Lower leg skin (tissue), 3 donors: ENCODE data around the gene ATP5ME.
"Not testable (repeated sequence)": the region's sequence is repeated elsewhere in the genome, so short reads cannot be mapped to it uniquely, and the experiment has no call there.

Experiments used
- CTCF ChIP-seq, 3 donors: fragments of 450-650 bp; IDR thresholded peaks; one replicate each; pipeline ENCODE4 v1.5.1; 2016; ENCODE audit warnings: antibody characterized with exemption in 3 of 3, mild to moderate bottlenecking in 3 of 3, moderate library complexity in 2 of 3
- POLR2A ChIP-seq, 2 donors: fragments of 450-650 bp; IDR thresholded peaks; one replicate each; pipeline ENCODE4 v1.6.1; 2016 to 2017; ENCODE audit warnings: antibody characterized with exemption in 2 of 2, mild to moderate bottlenecking in 1 of 2, moderate library complexity in 1 of 2

- not testable (repeated sequence) for TF ChIP-seq POLR2A, CTCF (IDR thresholded peaks at IDR 0.05)
These were observed 38.8 kb downstream of the ATP5ME start for GRCh38 chr4:635066-635835.
